OCI-LY3 (cell line): Measurements from ENCODE around the gene COL27A1.

Experiments used
- H2AFZ ChIP-seq: fragments of 200-600, 300-600 bp; shearing (Covaris generic); 2 replicates; pipeline ENCODE4 v1.6.0; 2014; ENCODE audit warnings: antibody characterized with exemption, low read depth, low read length
- H3K27ac ChIP-seq: fragments of 200-600, 300-600 bp; sonication (generic); 2 replicates; pipeline ENCODE4 v1.5.1; 2014; ENCODE audit warnings: mild to moderate bottlenecking, low read length, moderate library complexity, mixed read lengths
- H3K27me3 ChIP-seq: fragments of 200-600, 300-600 bp; sonication (generic); 2 replicates; pipeline ENCODE4 v1.6.1; 2014; ENCODE audit warnings: low read depth, low read length, mixed read lengths
- H3K36me3 ChIP-seq: fragments of 200-600, 300-600 bp; sonication (generic); replicated peaks from 2 replicates; pipeline ENCODE3; 2014; ENCODE audit warnings: low read depth, low read length, mixed read lengths
- H3K4me1 ChIP-seq: fragments of 300-600, 200-600 bp; sonication (generic); 2 replicates; pipeline ENCODE4 v1.6.1; 2014; ENCODE audit warnings: low read length, mixed read lengths
- H3K4me2 ChIP-seq: fragments of 200-600, 300-600 bp; sonication (generic); 2 replicates; pipeline ENCODE4 v1.6.1; 2014; ENCODE audit warnings: low read length, mixed read lengths
- H3K4me3 ChIP-seq: fragments of 300-600, 200-600 bp; sonication (generic); 2 replicates; pipeline ENCODE4 v1.5.1; 2014; ENCODE audit warnings: antibody characterized with exemption, mild to moderate bottlenecking, low read length, moderate library complexity
- H3K79me2 ChIP-seq: fragments of 300-600, 200-600 bp; shearing (Covaris generic); 2 replicates; pipeline ENCODE4 v1.6.1; 2014; ENCODE audit warnings: mild to moderate bottlenecking, low read length, mixed read lengths
- H3K9ac ChIP-seq: fragments of 300-600, 200-600 bp; shearing (Covaris generic); 2 replicates; pipeline ENCODE4 v1.6.0; 2014; ENCODE audit warnings: mild to moderate bottlenecking, low read length, moderate library complexity
- H3K9me3 ChIP-seq: fragments of 200-600, 300-600 bp; shearing (Covaris generic); 2 replicates; pipeline ENCODE4 v1.6.1; 2014; ENCODE audit warnings: low read length, mixed read lengths; ENCODE audit not compliant: insufficient read depth
- H4K20me1 ChIP-seq: fragments of 200-600, 300-600 bp; sonication (generic); 2 replicates; pipeline ENCODE4 v1.6.1; 2016; ENCODE audit warnings: low read length, mixed read lengths; ENCODE audit not compliant: insufficient read depth
- EZH2phosphoT487 ChIP-seq: fragments of 200-600 bp; shearing (Covaris generic); IDR thresholded peaks from 2 replicates; pipeline ENCODE4 v1.6.1; 2018; ENCODE audit warnings: antibody characterized with exemption, mixed run types, low read depth
- TF ChIP-seq, protein P1 (sequence below): fragments of 200-600, 300-600 bp; sonication (generic); IDR thresholded peaks from 2 replicates; pipeline ENCODE4 v1.5.1; 2014; ENCODE audit warnings: antibody characterized with exemption, low read length, low read depth

Gene COL27A1

DNA sequence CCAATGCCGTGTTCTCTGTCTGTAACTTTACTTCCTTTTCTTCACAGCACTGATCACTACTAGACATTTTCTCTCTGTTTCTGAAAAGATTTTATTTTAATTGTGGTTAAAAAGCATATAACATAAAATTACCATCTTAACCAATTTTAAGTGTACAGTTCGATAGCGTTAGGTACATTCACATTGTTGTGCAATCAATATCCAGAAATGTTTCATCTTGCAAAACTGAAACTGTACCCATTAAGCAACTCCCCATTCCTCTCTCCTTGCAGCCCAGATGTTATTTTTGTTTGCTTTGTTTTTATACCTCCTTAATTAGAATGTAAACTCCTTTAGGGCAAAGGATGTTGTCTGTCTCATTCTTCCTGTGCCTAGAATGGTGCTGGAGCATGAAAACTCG lies 47.5 kb downstream of the COL27A1 start:
- H3K79me2 ChIP-seq, result no peaks in the 10 kb centered on the region
- H3K4me1 ChIP-seq, result no peaks in the 10 kb centered on the region
- no peaks in the 10 kb centered on the region for H3K36me3 ChIP-seq
- H3K4me2 ChIP-seq, result no peak overlapping the region
- no peak overlapping the region for H3K27ac ChIP-seq
- H3K4me3 ChIP-seq, result no peak overlapping the region
- TF ChIP-seq EZH2phosphoT487, result no peak
- TF ChIP-seq, protein P1, sequence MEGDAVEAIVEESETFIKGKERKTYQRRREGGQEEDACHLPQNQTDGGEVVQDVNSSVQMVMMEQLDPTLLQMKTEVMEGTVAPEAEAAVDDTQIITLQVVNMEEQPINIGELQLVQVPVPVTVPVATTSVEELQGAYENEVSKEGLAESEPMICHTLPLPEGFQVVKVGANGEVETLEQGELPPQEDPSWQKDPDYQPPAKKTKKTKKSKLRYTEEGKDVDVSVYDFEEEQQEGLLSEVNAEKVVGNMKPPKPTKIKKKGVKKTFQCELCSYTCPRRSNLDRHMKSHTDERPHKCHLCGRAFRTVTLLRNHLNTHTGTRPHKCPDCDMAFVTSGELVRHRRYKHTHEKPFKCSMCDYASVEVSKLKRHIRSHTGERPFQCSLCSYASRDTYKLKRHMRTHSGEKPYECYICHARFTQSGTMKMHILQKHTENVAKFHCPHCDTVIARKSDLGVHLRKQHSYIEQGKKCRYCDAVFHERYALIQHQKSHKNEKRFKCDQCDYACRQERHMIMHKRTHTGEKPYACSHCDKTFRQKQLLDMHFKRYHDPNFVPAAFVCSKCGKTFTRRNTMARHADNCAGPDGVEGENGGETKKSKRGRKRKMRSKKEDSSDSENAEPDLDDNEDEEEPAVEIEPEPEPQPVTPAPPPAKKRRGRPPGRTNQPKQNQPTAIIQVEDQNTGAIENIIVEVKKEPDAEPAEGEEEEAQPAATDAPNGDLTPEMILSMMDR, result no peak
- H4K20me1 ChIP-seq, result no peaks in the 10 kb centered on the region
- H3K27me3 ChIP-seq, result 0 out of 2 replicates have a peak, but pooled peaks cover 7% of the 10 kb centered on the region
- no peak overlapping the region for H2AFZ ChIP-seq
- no peak overlapping the region for H3K9ac ChIP-seq
- no peaks in the 10 kb centered on the region for H3K9me3 ChIP-seq

DNA sequence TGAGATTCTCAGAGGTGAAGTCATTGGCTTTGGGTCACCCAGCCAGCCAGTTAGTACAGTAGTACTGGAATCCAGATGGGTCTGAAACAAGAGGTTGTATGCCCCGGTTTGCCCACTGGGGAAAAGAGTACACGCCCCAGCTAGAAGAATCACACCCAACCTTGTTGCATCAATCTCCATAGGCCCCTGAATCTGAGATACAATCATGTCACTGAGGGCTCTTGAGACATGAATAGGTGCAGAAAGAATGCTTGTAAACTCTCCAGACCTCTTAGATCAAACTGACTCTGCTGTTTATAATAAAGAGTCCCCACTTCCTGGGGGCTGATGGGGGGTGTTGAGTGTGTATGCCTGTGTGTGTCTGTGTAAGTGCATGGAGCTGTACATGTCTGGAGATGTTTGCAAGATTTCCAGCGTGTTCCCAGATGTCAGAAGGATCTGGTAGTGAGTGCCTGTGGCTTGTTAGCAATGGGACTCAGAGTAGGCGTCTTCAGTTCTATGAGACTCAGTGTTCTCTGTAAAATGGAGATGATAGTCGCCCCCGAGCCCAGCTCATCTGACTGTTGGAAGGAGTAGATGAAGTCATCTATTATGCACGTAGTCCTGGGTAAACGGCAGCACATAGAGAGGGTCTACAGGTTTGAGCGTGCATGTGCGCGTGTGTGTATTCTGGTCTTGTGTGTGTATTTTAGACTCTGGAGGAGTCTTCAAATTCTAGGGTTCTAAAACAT lies 48.2 kb downstream of the COL27A1 start:
- Histone ChIP-seq H3K9me3 (no peaks in the 10 kb centered on the region), H3K9ac (no peak overlapping the region), H3K79me2 (no peaks in the 10 kb centered on the region), H3K27me3 (0 out of 2 replicates have a peak, but pooled peaks cover 7% of the 10 kb centered on the region), H3K4me2 (no peak overlapping the region), H3K27ac (no peak overlapping the region), H4K20me1 (no peaks in the 10 kb centered on the region), H2AFZ (no peak overlapping the region), H3K4me3 (no peak overlapping the region), H3K4me1 (no peaks in the 10 kb centered on the region), H3K36me3 (no peaks in the 10 kb centered on the region)
- TF ChIP-seq, protein P1, result no peak
- no peak for TF ChIP-seq EZH2phosphoT487

DNA sequence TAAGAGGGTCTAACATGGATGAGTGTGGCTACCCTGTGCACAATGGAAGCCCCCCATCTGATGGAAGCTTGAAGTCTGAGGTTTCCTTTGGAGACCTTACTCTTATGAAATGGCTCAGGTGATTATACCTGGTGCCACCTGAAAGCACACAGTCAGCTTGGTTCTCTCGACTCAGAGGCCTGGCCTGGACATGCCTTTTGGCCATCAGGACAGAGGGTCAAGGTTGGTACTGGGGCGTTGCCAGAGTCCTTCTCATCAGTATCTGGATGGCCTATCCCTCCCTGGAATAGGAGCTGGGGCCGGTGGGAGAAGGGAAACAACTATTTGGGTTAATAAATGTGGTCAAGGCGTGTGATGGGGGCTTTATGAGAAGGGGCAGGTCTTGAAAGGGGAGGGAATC lies 48.9 kb downstream of the COL27A1 start:
- Histone ChIP-seq H4K20me1 (no peaks in the 10 kb centered on the region), H2AFZ (no peak overlapping the region), H3K9ac (no peak overlapping the region), H3K27ac (no peak overlapping the region), H3K4me2 (no peak overlapping the region), H3K36me3 (no peaks in the 10 kb centered on the region), H3K4me3 (no peak overlapping the region), H3K79me2 (no peaks in the 10 kb centered on the region), H3K27me3 (0 out of 2 replicates have a peak, but pooled peaks cover 7% of the 10 kb centered on the region), H3K9me3 (no peaks in the 10 kb centered on the region), H3K4me1 (no peaks in the 10 kb centered on the region)
- TF ChIP-seq EZH2phosphoT487, result no peak
- TF ChIP-seq, protein P1, result no peak

DNA sequence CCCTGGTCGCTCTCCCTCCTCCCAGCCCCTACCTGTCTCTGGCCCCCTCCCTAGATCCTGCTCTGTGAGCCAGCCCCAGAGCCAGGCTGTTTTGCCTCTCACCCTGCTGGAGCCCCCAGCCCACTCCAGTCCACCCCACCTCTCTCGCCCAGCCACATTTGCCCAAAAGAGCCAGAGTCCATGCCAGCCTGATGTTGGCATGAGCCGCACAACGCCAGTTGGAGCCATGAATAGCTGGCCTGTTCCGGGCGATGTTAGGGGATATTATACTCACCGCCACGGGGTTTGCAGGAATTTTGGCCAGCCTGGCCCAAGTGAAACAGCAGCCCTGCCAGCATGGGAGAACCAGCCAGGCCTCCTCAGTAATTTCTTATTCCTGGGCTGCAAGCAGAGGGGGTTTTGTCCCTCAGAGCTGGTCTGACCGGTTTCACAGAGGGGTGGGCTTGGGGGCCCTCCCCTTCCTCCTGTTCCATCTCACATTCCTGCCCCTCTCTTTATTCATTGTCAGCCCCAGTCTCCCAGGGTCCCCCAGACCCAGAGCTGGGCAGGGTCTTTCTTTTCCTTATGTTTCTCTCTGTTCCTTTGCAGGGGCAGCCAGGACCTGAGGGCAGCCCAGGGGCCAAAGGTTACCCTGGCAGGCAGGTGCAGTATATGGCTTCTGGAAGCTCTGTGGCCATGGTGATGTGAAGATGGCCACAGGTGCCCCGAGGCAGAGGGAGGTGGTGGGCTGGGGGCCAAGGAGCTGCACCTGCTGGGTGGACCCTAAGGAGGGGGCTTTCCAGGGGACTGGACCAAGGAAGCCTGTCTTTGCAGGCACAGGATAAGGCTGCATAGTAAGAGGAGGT lies 50.1 kb downstream of the COL27A1 start:
- no peak overlapping the region for H3K9ac ChIP-seq
- no peaks in the 10 kb centered on the region for H3K36me3 ChIP-seq
- H3K27ac ChIP-seq, result no peak overlapping the region
- H4K20me1 ChIP-seq, result no peaks in the 10 kb centered on the region
- H3K4me1 ChIP-seq, result no peaks in the 10 kb centered on the region
- H3K4me3 ChIP-seq, result no peak overlapping the region
- H2AFZ ChIP-seq, result no peak overlapping the region
- no peak overlapping the region for H3K4me2 ChIP-seq
- 0 out of 2 replicates have a peak, but pooled peaks cover 4% of the 10 kb centered on the region for H3K27me3 ChIP-seq
- H3K79me2 ChIP-seq, result no peaks in the 10 kb centered on the region
- no peaks in the 10 kb centered on the region for H3K9me3 ChIP-seq
- TF ChIP-seq EZH2phosphoT487, result no peak
- TF ChIP-seq, protein P1, result no peak
